Measurements from ENCODE around the gene CD83. TPM values are rescaled to one million over a fixed set of nuclear protein-coding genes. Genes with fewer than 3 reads are reported as not detected.
"Not testable (repeated sequence)": the region's sequence is repeated elsewhere in the genome, so short reads cannot be mapped to it uniquely, and the experiment has no call there.

The CD83 gene
- total and polyA plus RNA-seq, 2 experiments from 2014 or later = 3.3 to 4.7 TPM

- H3K36me3 ChIP-seq = no peaks in the 10 kb centered on the region
- H3K4me3 ChIP-seq = no peak overlapping the region
- H3K27ac ChIP-seq = no peak overlapping the region
- TF ChIP-seq CTCF (IDR thresholded peaks at IDR 0.05; ENCODE audit: low read depth, low read length) = no peak
- no peaks in the 10 kb centered on the region for H3K27me3 ChIP-seq
- H3K9me3 ChIP-seq (ENCODE audit: low read depth) = no peaks in the 10 kb centered on the region
- no peak for DNase-seq (ENCODE audit: low read depth in 1 of 2, low spot score in 1 of 2)
- H3K4me1 ChIP-seq (ENCODE audit: low read depth) = peaks cover 7% of the 10 kb centered on the region
Observed at GRCh38 chr6:14149053-14149738, 31.6 kb downstream of the CD83 start.

- Histone ChIP-seq H3K4me3 (no peak overlapping the region), H3K9me3 (ENCODE audit: low read depth) (no peaks in the 10 kb centered on the region), H3K27ac (no peak overlapping the region), H3K36me3 (no peaks in the 10 kb centered on the region), H3K4me1 (ENCODE audit: low read depth) (peaks cover 7% of the 10 kb centered on the region), H3K27me3 (no peaks in the 10 kb centered on the region)
- no peak for DNase-seq (ENCODE audit: low read depth in 1 of 2, low spot score in 1 of 2)
- no peak for TF ChIP-seq CTCF (IDR thresholded peaks at IDR 0.05; ENCODE audit: low read depth, low read length)
Observed at GRCh38 chr6:14149739-14150130, 32.2 kb downstream of the CD83 start.

- H3K4me1 ChIP-seq (ENCODE audit: low read depth); H3K4me3 ChIP-seq; H3K36me3 ChIP-seq; H3K27me3 ChIP-seq; DNase-seq (ENCODE audit: low read depth in 1 of 2, low spot score in 1 of 2); H3K9me3 ChIP-seq (ENCODE audit: low read depth); H3K27ac ChIP-seq: not testable (repeated sequence)
Observed at GRCh38 chr6:14151300-14151699, 33.7 kb downstream of the CD83 start.

GRCh38 chr6:14151773-14152172 lies 34.2 kb downstream of the CD83 start:
- no peak for DNase-seq (ENCODE audit: low read depth in 1 of 2, low spot score in 1 of 2)
- H3K27me3 ChIP-seq = no peaks in the 10 kb centered on the region
- TF ChIP-seq CTCF (IDR thresholded peaks at IDR 0.05; ENCODE audit: low read depth, low read length) = no peak
- no peak overlapping the region for H3K27ac ChIP-seq
- H3K4me3 ChIP-seq = no peak overlapping the region
- no peaks in the 10 kb centered on the region for H3K36me3 ChIP-seq
- no peaks in the 10 kb centered on the region for H3K9me3 ChIP-seq (ENCODE audit: low read depth)
- H3K4me1 ChIP-seq (ENCODE audit: low read depth) = no peaks in the 10 kb centered on the region

- Histone ChIP-seq H3K27ac (no peak overlapping the region), H3K4me3 (no peak overlapping the region), H3K36me3 (no peaks in the 10 kb centered on the region), H3K27me3 (no peaks in the 10 kb centered on the region), H3K4me1 (ENCODE audit: low read depth) (no peaks in the 10 kb centered on the region), H3K9me3 (ENCODE audit: low read depth) (no peaks in the 10 kb centered on the region)
- TF ChIP-seq CTCF (IDR thresholded peaks at IDR 0.05; ENCODE audit: low read depth, low read length) = no peak
- no peak for DNase-seq (ENCODE audit: low read depth in 1 of 2, low spot score in 1 of 2)
Observed at GRCh38 chr6:14153228-14153627, 35.7 kb downstream of the CD83 start.

- H3K36me3 ChIP-seq = no peaks in the 10 kb centered on the region
- no peaks in the 10 kb centered on the region for H3K9me3 ChIP-seq (ENCODE audit: low read depth)
- DNase-seq (ENCODE audit: low read depth in 1 of 2, low spot score in 1 of 2) = no peak
- no peak overlapping the region for H3K27ac ChIP-seq
- H3K4me3 ChIP-seq = no peak overlapping the region
- peaks cover 5% of the 10 kb centered on the region for H3K27me3 ChIP-seq
- H3K4me1 ChIP-seq (ENCODE audit: low read depth) = no peaks in the 10 kb centered on the region
- no peak for TF ChIP-seq CTCF (IDR thresholded peaks at IDR 0.05; ENCODE audit: low read depth, low read length)
Observed at GRCh38 chr6:14159090-14159489, 41.5 kb downstream of the CD83 start.
